ENCODE data around the gene HTR4. TPM values are rescaled to one million over a fixed set of nuclear protein-coding genes. Genes with fewer than 3 reads are reported as not detected.
A peak's percentile ranks its signal among the peaks of the same experiment; 100 is the strongest.

HTR4 gene
- total RNA-seq, 1 experiment from 2014 or later, result not detected

DNA sequence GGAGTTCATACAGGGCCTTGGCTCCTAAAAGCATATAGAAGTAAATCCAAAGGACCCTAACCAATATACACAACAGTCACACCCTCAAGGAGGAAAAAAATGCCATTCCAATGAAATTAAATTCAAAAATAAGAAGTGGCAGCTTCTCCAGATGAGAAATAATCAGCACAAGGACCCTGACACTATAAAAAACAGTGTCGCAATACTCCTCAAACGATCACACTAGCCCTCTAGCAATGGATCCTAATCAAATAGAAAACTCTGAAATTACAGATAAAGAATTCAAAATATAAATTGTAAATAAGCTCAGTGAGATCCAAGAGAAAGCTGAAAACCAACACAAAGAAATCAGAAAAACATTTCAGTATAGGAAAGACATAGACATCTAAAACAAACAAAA, 33.5 kb upstream of the HTR4 start:
- Mint-ChIP-seq H3K27me3 (ENCODE audit: unreplicated experiment) (peaks cover 22% of the 10 kb centered on the region), H3K9me3 (ENCODE audit: low read depth, unreplicated experiment) (peaks cover 2% of the 10 kb centered on the region), H3K4me1 (ENCODE audit: low read depth, unreplicated experiment) (peaks cover 12% of the 10 kb centered on the region), H3K4me3 (ENCODE audit: low read depth, unreplicated experiment) (no peak overlapping the region), H3K36me3 (ENCODE audit: insufficient read depth, unreplicated experiment) (no peaks in the 10 kb centered on the region), H3K27ac (ENCODE audit: unreplicated experiment) (no peak overlapping the region)
- TF ChIP-seq CTCF (IDR thresholded peaks at IDR 0.05; ENCODE audit: unreplicated experiment), result no peak
- CTCF ChIA-PET, result interaction anchor here (1.0 to 1.9 kb wide), 2 partner anchors 43 to 374 kb away, joined by 3 to 8 read pairs; no protein-coding TSS in a partner anchor
- intact Hi-C loops (cut with micrococcal nuclease; ENCODE audit: unreplicated experiment), result loop anchor here (1.0 kb wide), 1 partner anchor 244 kb away; no protein-coding TSS in a partner anchor
- no peak for DNase-seq
- BruUV-seq (replicated peaks), result no TSS peak

GRCh38 chr5:148687427-148687826, 33.1 kb upstream of the HTR4 start:
- Mint-ChIP-seq H3K4me3 (ENCODE audit: low read depth, unreplicated experiment) (no peak overlapping the region), H3K27me3 (ENCODE audit: unreplicated experiment) (peaks cover 26% of the 10 kb centered on the region), H3K9me3 (ENCODE audit: low read depth, unreplicated experiment) (peaks cover 2% of the 10 kb centered on the region), H3K4me1 (ENCODE audit: low read depth, unreplicated experiment) (peaks cover 12% of the 10 kb centered on the region), H3K27ac (ENCODE audit: unreplicated experiment) (no peak overlapping the region), H3K36me3 (ENCODE audit: insufficient read depth, unreplicated experiment) (no peaks in the 10 kb centered on the region)
- peak; percentile 73 for TF ChIP-seq CTCF (IDR thresholded peaks at IDR 0.05; ENCODE audit: unreplicated experiment)
- intact Hi-C loops (cut with micrococcal nuclease; ENCODE audit: unreplicated experiment), result loop anchor here (1.0 kb wide), 1 partner anchor 243 kb away; no protein-coding TSS in a partner anchor
- no TSS peak for BruUV-seq (replicated peaks)
- peak; percentile 42 for DNase-seq
- CTCF ChIA-PET, result interaction anchor here (0.7 to 1.9 kb wide), 4 partner anchors 10 to 373 kb away, joined by 3 to 8 read pairs (median 4); no protein-coding TSS in a partner anchor

GRCh38 chr5:148686660-148687059, 32.3 kb upstream of the HTR4 start:
- Mint-ChIP-seq H3K4me3 (ENCODE audit: low read depth, unreplicated experiment) (no peak overlapping the region), H3K36me3 (ENCODE audit: insufficient read depth, unreplicated experiment) (no peaks in the 10 kb centered on the region), H3K9me3 (ENCODE audit: low read depth, unreplicated experiment) (peaks cover 2% of the 10 kb centered on the region), H3K27me3 (ENCODE audit: unreplicated experiment) (peaks cover 28% of the 10 kb centered on the region), H3K4me1 (ENCODE audit: low read depth, unreplicated experiment) (peaks cover 12% of the 10 kb centered on the region), H3K27ac (ENCODE audit: unreplicated experiment) (no peak overlapping the region)
- no TSS peak for BruUV-seq (replicated peaks)
- TF ChIP-seq CTCF (IDR thresholded peaks at IDR 0.05; ENCODE audit: unreplicated experiment), result no peak
- intact Hi-C loops (cut with micrococcal nuclease; ENCODE audit: unreplicated experiment), result loop anchor here (1.0 kb wide), 1 partner anchor 242 kb away; no protein-coding TSS in a partner anchor
- CTCF ChIA-PET, result interaction anchor here (0.9 to 1.9 kb wide), 2 partner anchors 44 to 243 kb away, joined by 5 to 8 read pairs; no protein-coding TSS in a partner anchor
- no peak for DNase-seq

DNA sequence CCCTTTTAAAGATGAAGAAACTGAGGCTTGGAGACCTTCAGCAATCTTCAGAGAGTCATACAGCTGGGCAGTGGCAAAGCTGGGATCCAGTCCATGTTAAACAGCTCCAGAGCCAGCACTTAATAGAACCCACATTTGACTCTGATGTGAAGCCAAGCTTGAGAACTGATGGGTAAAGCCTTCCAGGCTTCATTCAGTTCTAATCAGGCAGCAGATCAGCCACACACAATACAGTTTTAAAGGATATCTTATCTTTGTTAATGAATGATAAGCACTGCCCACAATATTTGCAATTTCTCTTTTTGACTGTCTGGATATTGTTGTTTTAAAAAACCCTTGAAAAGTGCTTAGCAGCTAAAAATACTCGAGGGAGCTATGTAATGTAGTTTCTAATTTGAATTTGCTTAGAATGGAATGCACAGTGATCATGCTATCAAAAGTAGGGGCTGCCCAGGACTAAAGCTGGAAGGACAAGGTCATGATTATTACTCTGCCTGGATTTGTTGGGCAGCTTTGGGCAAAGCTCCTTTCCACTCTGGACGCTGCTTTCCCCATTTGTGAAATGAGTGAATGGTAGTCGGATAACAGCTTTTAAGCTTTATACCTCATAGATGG, 31.3 kb upstream of the HTR4 start:
- BruUV-seq (replicated peaks), result no TSS peak
- TF ChIP-seq CTCF (IDR thresholded peaks at IDR 0.05; ENCODE audit: unreplicated experiment), result no peak
- DNase-seq, result no peak
- intact Hi-C loops (cut with micrococcal nuclease; ENCODE audit: unreplicated experiment), result no loop called here
- Mint-ChIP-seq H3K9me3 (ENCODE audit: low read depth, unreplicated experiment) (no peaks in the 10 kb centered on the region), H3K4me1 (ENCODE audit: low read depth, unreplicated experiment) (peaks cover 12% of the 10 kb centered on the region), H3K27ac (ENCODE audit: unreplicated experiment) (no peak overlapping the region), H3K4me3 (ENCODE audit: low read depth, unreplicated experiment) (no peak overlapping the region), H3K27me3 (ENCODE audit: unreplicated experiment) (peaks cover 28% of the 10 kb centered on the region), H3K36me3 (ENCODE audit: insufficient read depth, unreplicated experiment) (no peaks in the 10 kb centered on the region)
- CTCF ChIA-PET, result interaction anchor here (0.5 kb wide), 1 partner anchor 53 kb away, joined by 5 read pairs; no protein-coding TSS in a partner anchor

Measured in Calu3 (cell line).